ENCODE data around the gene ARL6IP4.
A peak's percentile ranks its signal among the peaks of the same experiment; 100 is the strongest.

ARL6IP4 gene

DNA sequence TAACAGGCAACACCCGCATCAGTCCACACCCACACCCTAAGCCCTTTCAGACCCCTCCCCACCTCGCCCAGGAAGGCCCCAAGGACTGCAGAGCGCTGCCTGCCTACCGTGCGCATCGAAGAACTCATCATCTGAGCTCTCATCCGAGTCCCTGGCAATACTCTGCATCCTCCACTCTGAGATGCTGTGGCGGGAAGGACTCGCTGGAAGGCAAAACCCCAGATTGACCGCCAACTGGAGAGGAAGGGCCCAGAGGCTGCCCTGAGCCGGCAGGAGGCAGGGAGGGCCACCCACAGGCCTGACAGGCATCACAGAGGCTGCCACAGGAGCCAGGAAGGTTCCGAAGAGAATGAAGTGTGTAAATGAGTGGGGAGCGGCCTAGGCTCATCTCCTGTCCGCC lies 23.8 kb downstream of the ARL6IP4 start:
- H3K4me3 ChIP-seq (ENCODE audit: low read depth, low read length) = no peak overlapping the region
- TF ChIP-seq ZNF335 (tag by site-specific recombination; conservative IDR thresholded peaks at IDR 0.05) (0 out of 2 replicates have a peak, but pooled peaks have one; percentile 18), ZNF214 (tag by site-specific recombination; IDR thresholded peaks at IDR 0.05; ENCODE audit: borderline replicate concordance) (no peak), ZNF16 (tag by site-specific recombination; IDR thresholded peaks at IDR 0.05; ENCODE audit: low read depth) (no peak), HOXD13 (CRISPR knock-in tag; IDR thresholded peaks at IDR 0.05; ENCODE audit: borderline replicate concordance) (no peak), MYNN (tag by site-specific recombination; IDR thresholded peaks at IDR 0.05; ENCODE audit: borderline replicate concordance) (no peak), YY1 (tag by site-specific recombination; IDR thresholded peaks at IDR 0.05) (no peak)
- TF ChIP-seq, protein P1, sequence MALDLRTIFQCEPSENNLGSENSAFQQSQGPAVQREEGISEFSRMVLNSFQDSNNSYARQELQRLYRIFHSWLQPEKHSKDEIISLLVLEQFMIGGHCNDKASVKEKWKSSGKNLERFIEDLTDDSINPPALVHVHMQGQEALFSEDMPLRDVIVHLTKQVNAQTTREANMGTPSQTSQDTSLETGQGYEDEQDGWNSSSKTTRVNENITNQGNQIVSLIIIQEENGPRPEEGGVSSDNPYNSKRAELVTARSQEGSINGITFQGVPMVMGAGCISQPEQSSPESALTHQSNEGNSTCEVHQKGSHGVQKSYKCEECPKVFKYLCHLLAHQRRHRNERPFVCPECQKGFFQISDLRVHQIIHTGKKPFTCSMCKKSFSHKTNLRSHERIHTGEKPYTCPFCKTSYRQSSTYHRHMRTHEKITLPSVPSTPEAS (tag by site-specific recombination; IDR thresholded peaks at IDR 0.05) = no peak
- TF ChIP-seq, protein P2, sequence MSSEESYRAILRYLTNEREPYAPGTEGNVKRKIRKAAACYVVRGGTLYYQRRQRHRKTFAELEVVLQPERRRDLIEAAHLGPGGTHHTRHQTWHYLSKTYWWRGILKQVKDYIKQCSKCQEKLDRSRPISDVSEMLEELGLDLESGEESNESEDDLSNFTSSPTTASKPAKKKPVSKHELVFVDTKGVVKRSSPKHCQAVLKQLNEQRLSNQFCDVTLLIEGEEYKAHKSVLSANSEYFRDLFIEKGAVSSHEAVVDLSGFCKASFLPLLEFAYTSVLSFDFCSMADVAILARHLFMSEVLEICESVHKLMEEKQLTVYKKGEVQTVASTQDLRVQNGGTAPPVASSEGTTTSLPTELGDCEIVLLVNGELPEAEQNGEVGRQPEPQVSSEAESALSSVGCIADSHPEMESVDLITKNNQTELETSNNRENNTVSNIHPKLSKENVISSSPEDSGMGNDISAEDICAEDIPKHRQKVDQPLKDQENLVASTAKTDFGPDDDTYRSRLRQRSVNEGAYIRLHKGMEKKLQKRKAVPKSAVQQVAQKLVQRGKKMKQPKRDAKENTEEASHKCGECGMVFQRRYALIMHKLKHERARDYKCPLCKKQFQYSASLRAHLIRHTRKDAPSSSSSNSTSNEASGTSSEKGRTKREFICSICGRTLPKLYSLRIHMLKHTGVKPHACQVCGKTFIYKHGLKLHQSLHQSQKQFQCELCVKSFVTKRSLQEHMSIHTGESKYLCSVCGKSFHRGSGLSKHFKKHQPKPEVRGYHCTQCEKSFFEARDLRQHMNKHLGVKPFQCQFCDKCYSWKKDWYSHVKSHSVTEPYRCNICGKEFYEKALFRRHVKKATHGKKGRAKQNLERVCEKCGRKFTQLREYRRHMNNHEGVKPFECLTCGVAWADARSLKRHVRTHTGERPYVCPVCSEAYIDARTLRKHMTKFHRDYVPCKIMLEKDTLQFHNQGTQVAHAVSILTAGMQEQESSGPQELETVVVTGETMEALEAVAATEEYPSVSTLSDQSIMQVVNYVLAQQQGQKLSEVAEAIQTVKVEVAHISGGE (tag by site-specific recombination; conservative IDR thresholded peaks at IDR 0.05; ENCODE audit: low read depth) = no peak
- H3K9me3 ChIP-seq (ENCODE audit: control insufficient read depth, insufficient read depth, low read depth, low read length) = no peaks in the 10 kb centered on the region
- ChIA-PET POLR2A (no interaction called here), CTCF (no interaction called here)
- no peaks in the 10 kb centered on the region for H3K36me3 ChIP-seq (ENCODE audit: control insufficient read depth in 2 of 2, insufficient read depth in 1 of 2, low read length in 2 of 2)
- no peak overlapping the region for H3K27ac ChIP-seq (ENCODE audit: extremely low read depth, low read depth, low read length)
- no peaks in the 10 kb centered on the region for H3K4me1 ChIP-seq (ENCODE audit: control insufficient read depth, insufficient read depth, low read length)

DNA sequence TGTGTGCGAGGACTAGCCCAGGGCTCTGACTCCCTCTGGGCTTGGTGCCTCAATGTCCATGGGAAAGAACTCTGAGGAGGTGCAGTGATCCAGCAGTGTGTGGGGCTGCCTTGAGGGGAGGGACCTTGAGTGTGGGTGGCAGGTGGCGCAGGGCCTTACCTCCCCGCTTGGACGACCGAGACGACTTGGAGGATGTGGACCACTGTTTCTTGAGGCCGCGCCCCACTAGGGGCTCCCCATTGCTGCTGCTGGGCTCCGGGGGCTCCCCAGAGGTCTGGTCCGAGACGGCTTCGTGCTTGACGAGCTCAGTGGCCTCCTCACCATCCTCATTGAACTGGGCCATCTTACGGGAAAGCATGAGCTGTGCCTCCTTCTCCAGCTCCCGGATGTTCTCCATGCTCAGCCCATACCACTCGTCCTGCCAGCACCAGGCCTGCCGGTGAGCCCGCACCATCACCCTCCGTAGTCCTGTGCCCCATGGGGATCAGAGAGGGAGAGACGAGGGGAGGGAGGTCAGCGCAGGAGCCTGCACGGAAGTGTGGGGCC lies 24.7 kb downstream of the ARL6IP4 start:
- Histone ChIP-seq H3K36me3 (ENCODE audit: control insufficient read depth in 2 of 2, insufficient read depth in 1 of 2, low read length in 2 of 2) (no peaks in the 10 kb centered on the region), H3K27ac (ENCODE audit: extremely low read depth, low read depth, low read length) (no peak overlapping the region), H3K4me1 (ENCODE audit: control insufficient read depth, insufficient read depth, low read length) (no peaks in the 10 kb centered on the region), H3K9me3 (ENCODE audit: control insufficient read depth, insufficient read depth, low read depth, low read length) (no peaks in the 10 kb centered on the region), H3K4me3 (ENCODE audit: low read depth, low read length) (no peak overlapping the region)
- CTCF ChIA-PET = interaction anchor here (0.6 kb wide), 2 partner anchors 212 to 598 kb away, joined by 3 to 5 read pairs; no protein-coding TSS in a partner anchor
- POLR2A ChIA-PET = no interaction called here
- no peak for TF ChIP-seq ZNF138 (tag by site-specific recombination; IDR thresholded peaks at IDR 0.05; ENCODE audit: borderline replicate concordance)
- no peak for TF ChIP-seq ZNF341 (tag by site-specific recombination; IDR thresholded peaks at IDR 0.05; ENCODE audit: low read depth)
- no peak for TF ChIP-seq GFI1B (tag by site-specific recombination; IDR thresholded peaks at IDR 0.05)
- TF ChIP-seq, protein P3, sequence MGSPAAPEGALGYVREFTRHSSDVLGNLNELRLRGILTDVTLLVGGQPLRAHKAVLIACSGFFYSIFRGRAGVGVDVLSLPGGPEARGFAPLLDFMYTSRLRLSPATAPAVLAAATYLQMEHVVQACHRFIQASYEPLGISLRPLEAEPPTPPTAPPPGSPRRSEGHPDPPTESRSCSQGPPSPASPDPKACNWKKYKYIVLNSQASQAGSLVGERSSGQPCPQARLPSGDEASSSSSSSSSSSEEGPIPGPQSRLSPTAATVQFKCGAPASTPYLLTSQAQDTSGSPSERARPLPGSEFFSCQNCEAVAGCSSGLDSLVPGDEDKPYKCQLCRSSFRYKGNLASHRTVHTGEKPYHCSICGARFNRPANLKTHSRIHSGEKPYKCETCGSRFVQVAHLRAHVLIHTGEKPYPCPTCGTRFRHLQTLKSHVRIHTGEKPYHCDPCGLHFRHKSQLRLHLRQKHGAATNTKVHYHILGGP (tag by site-specific recombination; IDR thresholded peaks at IDR 0.05) = no peak
- no peak for TF ChIP-seq ZNF555 (tag by site-specific recombination; conservative IDR thresholded peaks at IDR 0.05)
- TF ChIP-seq YY2 (tag by site-specific recombination; IDR thresholded peaks at IDR 0.05) = no peak
- TF ChIP-seq HOXA7 (CRISPR knock-in tag; IDR thresholded peaks at IDR 0.05; ENCODE audit: borderline replicate concordance) = no peak
- TF ChIP-seq YY1 (tag by site-specific recombination; IDR thresholded peaks at IDR 0.05) = no peak
- no peak for TF ChIP-seq ZNF624 (tag by site-specific recombination; IDR thresholded peaks at IDR 0.05)
- no peak for TF ChIP-seq OSR2 (tag by site-specific recombination; IDR thresholded peaks at IDR 0.05)
- TF ChIP-seq FEZF1 (tag by site-specific recombination; IDR thresholded peaks at IDR 0.05) = no peak
- TF ChIP-seq ZNF843 (tag by site-specific recombination; IDR thresholded peaks at IDR 0.05) = no peak
- TF ChIP-seq ZNF404 (tag by site-specific recombination; IDR thresholded peaks at IDR 0.05) = no peak
- no peak for TF ChIP-seq SALL2 (tag by site-specific recombination; IDR thresholded peaks at IDR 0.05; ENCODE audit: borderline replicate concordance)
